Uterus (tissue), 2 donors: ENCODE measurements around the gene SH3BP2.

Source experiments
- POLR2A ChIP-seq, 2 donors: fragments of 450-650 bp; IDR thresholded peaks; one replicate each; pipeline ENCODE4 v1.6.1; 2016; ENCODE audit warnings: antibody characterized with exemption in 2 of 2, mild to moderate bottlenecking in 1 of 2, moderate library complexity in 1 of 2
- TF ChIP-seq, protein P1 (sequence below), 4 experiments: fragments of 200-600 bp in 2 of 4; fragments of 450-650 bp in 2 of 4; sonication (generic) in 2 of 4; IDR thresholded peaks; one replicate each; pipeline ENCODE4 v1.5.1; 2016 to 2019; ENCODE audit warnings: antibody characterized with exemption in 4 of 4, mild to moderate bottlenecking in 2 of 4, moderate library complexity in 1 of 4

DNA sequence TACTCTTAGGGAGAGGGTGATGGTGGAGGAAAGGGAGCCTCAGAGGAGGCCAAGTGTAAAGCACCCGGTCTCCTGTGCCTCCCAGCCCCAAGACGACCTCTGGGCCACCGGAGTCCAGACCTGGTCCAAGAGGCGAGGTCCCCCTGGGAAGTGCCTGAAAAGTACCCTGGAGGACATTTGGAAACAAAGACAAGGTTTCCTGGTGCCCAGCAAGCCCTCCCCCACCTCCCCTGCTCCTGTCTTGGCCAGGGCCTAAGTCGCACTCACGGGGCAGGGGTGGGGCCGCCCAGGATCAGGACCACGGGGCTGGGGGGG lies 532 bp upstream of the SH3BP2 start:
- TF ChIP-seq, protein P1, sequence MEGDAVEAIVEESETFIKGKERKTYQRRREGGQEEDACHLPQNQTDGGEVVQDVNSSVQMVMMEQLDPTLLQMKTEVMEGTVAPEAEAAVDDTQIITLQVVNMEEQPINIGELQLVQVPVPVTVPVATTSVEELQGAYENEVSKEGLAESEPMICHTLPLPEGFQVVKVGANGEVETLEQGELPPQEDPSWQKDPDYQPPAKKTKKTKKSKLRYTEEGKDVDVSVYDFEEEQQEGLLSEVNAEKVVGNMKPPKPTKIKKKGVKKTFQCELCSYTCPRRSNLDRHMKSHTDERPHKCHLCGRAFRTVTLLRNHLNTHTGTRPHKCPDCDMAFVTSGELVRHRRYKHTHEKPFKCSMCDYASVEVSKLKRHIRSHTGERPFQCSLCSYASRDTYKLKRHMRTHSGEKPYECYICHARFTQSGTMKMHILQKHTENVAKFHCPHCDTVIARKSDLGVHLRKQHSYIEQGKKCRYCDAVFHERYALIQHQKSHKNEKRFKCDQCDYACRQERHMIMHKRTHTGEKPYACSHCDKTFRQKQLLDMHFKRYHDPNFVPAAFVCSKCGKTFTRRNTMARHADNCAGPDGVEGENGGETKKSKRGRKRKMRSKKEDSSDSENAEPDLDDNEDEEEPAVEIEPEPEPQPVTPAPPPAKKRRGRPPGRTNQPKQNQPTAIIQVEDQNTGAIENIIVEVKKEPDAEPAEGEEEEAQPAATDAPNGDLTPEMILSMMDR (IDR thresholded peaks at IDR 0.05) = no peak
- TF ChIP-seq POLR2A (IDR thresholded peaks at IDR 0.05) = no peak
